ENCODE results near the gene RPL3. TPM values are rescaled to one million over a fixed set of nuclear protein-coding genes. Genes with fewer than 3 reads are reported as not detected.

Gene RPL3
- total and polyA plus RNA-seq, 7 donors = 266 to 1,471 (median 470) TPM

DNA sequence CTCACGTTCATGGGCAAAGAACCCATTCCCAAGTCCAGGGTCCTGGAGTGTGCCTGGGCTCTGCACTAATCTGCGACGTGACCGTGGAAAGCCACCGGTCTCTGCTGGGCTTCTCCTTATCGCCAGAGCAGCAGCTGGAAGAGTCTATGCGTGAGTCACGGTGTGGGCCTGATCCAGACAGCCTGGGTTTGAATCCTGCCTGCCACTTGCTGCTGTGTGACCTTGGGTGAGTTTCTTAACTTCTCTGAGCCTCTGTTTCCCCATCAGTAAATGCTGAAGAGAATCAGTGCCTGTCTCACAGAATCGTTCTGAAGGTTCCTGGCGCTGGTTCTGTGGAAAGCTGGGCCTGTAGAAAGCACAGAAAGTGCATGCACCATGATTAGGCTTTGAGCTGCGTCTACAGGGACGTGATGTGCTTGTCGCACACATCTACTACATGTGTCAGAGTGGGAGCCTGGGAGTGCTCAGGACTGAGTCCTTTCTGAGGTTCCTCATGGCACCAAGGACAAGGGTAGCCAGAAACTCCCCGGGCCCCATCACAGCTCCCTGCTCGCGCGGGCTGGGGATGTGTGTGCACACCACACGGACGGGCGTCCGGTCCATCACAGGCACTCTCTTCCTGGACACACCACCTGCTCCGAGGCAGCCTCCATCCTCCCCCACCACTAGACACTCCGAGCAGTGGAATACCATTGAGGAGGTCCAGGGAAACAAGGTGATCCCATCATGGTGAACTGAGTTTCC is 54.1 kb downstream of the RPL3 start:
- intact Hi-C loops (cut with DNase I) = no loop called here
- 76 to 80% (median 78%) methylated on average over 23 of the region's 23 CpGs for WGBS, 3 donors
- ATAC-seq (peak in 1 of 4 donors; percentile 7), DNase-seq (no peak)
- TF ChIP-seq, protein P1, sequence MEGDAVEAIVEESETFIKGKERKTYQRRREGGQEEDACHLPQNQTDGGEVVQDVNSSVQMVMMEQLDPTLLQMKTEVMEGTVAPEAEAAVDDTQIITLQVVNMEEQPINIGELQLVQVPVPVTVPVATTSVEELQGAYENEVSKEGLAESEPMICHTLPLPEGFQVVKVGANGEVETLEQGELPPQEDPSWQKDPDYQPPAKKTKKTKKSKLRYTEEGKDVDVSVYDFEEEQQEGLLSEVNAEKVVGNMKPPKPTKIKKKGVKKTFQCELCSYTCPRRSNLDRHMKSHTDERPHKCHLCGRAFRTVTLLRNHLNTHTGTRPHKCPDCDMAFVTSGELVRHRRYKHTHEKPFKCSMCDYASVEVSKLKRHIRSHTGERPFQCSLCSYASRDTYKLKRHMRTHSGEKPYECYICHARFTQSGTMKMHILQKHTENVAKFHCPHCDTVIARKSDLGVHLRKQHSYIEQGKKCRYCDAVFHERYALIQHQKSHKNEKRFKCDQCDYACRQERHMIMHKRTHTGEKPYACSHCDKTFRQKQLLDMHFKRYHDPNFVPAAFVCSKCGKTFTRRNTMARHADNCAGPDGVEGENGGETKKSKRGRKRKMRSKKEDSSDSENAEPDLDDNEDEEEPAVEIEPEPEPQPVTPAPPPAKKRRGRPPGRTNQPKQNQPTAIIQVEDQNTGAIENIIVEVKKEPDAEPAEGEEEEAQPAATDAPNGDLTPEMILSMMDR (IDR thresholded peaks at IDR 0.05) = no peak
- Histone ChIP-seq H3K9me3 (no peaks in the 10 kb centered on the region), H3K27me3 (ENCODE audit: insufficient read depth in 3 of 3, low read length in 2 of 3) (no peaks in the 10 kb centered on the region), H3K4me3 (no peak overlapping the region), H3K4me1 (peaks cover 7% of the 10 kb centered on the region), H3K27ac (no peak overlapping the region), H3K36me3 (ENCODE audit: insufficient read depth in 1 of 2, low read depth in 1 of 2) (no peaks in the 10 kb centered on the region)

DNA sequence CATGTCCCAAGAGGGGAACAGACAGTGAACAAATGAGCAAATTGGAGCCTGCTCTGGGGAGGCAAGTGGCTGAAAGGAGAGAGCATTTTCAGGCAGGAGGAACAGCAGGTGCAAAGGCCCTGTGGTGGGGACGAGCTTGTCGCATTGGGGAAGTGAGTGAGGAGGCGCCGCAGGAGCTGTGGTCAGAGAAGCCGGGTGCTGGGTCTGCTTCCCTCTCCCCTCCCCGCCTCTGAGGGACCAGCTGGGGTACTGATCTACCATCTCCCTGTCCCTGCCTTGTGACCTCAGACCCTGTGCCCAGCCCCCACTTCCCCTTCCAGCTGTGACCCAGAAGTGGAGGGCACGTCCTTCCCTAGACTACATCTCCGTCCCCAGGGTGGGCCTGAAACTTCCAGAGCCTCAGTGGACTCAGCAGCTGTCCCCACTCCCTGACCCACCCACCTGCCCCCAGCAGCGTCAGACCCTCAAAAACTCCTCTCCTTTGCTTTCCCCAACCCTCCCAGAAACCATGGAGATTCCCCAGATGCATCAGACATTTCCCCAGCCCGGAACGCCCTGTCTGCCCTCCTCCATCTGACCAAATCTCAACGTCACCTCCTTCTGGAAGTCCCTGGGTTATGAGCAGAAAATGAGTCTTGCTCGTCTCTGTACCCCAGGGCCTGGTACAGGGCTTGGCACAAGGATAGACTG is 54.9 kb downstream of the RPL3 start:
- Histone ChIP-seq H3K4me3 (no peak overlapping the region), H3K27ac (no peak overlapping the region), H3K36me3 (ENCODE audit: insufficient read depth in 1 of 2, low read depth in 1 of 2) (no peaks in the 10 kb centered on the region), H3K4me1 (peaks cover 7% of the 10 kb centered on the region), H3K9me3 (no peaks in the 10 kb centered on the region), H3K27me3 (ENCODE audit: insufficient read depth in 3 of 3, low read length in 2 of 3) (no peaks in the 10 kb centered on the region)
- ATAC-seq = peak in 2 of 4 donors; percentile 31 to 38
- DNase-seq = peak; percentile 56 to 74
- TF ChIP-seq, protein P1 (IDR thresholded peaks at IDR 0.05) = no peak
- intact Hi-C loops (cut with DNase I) = no loop called here
- 80 to 89% (median 84%) methylated on average over 13 of the region's 13 CpGs for WGBS, 3 donors

DNA sequence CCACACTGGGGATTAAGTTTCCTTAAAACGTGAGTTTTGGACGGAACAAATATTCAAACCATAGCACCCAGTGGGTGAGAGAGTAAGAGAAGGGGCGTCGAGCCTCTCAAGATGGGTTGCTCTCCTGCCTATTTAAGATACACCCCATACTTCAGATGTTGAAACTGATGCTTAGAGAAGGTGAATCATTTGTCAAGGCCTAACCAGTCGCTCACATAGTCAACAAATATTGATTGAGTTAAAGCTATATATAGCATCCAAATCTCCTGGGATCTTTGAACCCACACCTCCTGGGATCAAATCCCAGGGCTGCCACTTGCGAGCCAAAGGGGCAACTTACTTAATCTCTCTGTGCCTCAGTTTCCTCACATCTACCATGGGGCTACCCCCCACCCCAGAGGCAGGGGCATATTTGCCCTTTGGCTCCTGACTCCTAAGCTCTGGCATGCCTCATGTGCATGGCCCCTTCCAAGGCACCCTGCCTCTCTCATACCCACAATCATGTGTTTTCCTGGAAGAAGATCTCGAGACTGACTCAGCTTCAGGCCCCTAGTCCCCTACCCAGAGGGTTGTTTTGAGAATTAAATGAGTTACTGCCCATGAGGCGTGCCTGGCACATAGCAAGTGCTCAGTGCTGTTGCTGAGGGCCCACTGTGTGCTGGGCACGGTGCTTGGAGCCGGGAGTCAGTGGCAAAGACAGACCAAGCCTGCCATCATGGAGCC is 55.6 kb downstream of the RPL3 start:
- DNase-seq (no peak), ATAC-seq (no peak)
- TF ChIP-seq, protein P1 (IDR thresholded peaks at IDR 0.05) = no peak
- no peak overlapping the region for H3K27ac ChIP-seq
- peaks cover 3% of the 10 kb centered on the region for H3K4me1 ChIP-seq
- no peaks in the 10 kb centered on the region for H3K36me3 ChIP-seq (ENCODE audit: insufficient read depth in 1 of 2, low read depth in 1 of 2)
- intact Hi-C loops (cut with DNase I) = no loop called here
- H3K27me3 ChIP-seq (ENCODE audit: insufficient read depth in 3 of 3, low read length in 2 of 3) = no peaks in the 10 kb centered on the region
- no peaks in the 10 kb centered on the region for H3K9me3 ChIP-seq
- 88 to 93% (median 90%) methylated on average over 10 of the region's 10 CpGs for WGBS, 3 donors
- no peak overlapping the region for H3K4me3 ChIP-seq

Other genes starting within 250 kb of the RPL3 start
- 1 to 10 TPM; 1.0 to 1.6 (median 1.3) TPM for gene APOBEC3G, start 242.3 kb downstream of the RPL3 start, total RNA-seq
- gene APOBEC3G, start 242.3 kb downstream of the RPL3 start, polyA plus RNA-seq = 1 to 10 TPM in 1 of 3 donors, under 1 TPM in 2; 0.45 to 1.1 (median 0.93) TPM
- not detected for gene APOBEC3H, start 222.4 kb downstream of the RPL3 start, total RNA-seq
- under 1 TPM in 1 of 3 donors, not detected in 2; 0.12 TPM for gene APOBEC3H, start 222.4 kb downstream of the RPL3 start, polyA plus RNA-seq
- gene CBX7, start 166.9 kb downstream of the RPL3 start, total RNA-seq = 10 to 100 TPM; 38.0 to 46.8 (median 39.2) TPM
- gene CBX7, start 166.9 kb downstream of the RPL3 start, polyA plus RNA-seq = 10 to 100 TPM; 12.2 to 52.9 (median 30.5) TPM
- 10 to 100 TPM in 3 of 4 donors, 1 to 10 TPM in 1; 7.5 to 16.4 (median 14.0) TPM for gene PDGFB, start 74.6 kb downstream of the RPL3 start, total RNA-seq
- 10 to 100 TPM in 1 of 3 donors, 1 to 10 TPM in 2; 5.2 to 10.1 (median 5.8) TPM for gene PDGFB, start 74.6 kb downstream of the RPL3 start, polyA plus RNA-seq
- gene SYNGR1, start 30.4 kb upstream of the RPL3 start, total RNA-seq = 10 to 100 TPM; 15.3 to 20.4 (median 16.0) TPM
- 10 to 100 TPM; 28.5 to 39.9 (median 37.1) TPM for gene SYNGR1, start 30.4 kb upstream of the RPL3 start, polyA plus RNA-seq
- gene TAB1, start 80.2 kb upstream of the RPL3 start, total RNA-seq = 10 to 100 TPM in 3 of 4 donors, 1 to 10 TPM in 1; 9.7 to 22.1 (median 17.3) TPM
- gene TAB1, start 80.2 kb upstream of the RPL3 start, polyA plus RNA-seq = 10 to 100 TPM; 10.4 to 17.4 (median 12.8) TPM
- 1 to 10 TPM; 1.4 to 2.2 (median 1.8) TPM for gene MGAT3, start 137.4 kb upstream of the RPL3 start, total RNA-seq
- gene MGAT3, start 137.4 kb upstream of the RPL3 start, polyA plus RNA-seq = under 1 TPM; 0.53 to 0.65 (median 0.56) TPM
- 10 to 100 TPM in 2 of 4 donors, 1 to 10 TPM in 2; 8.6 to 18.7 (median 13.3) TPM for gene MIEF1, start 182.7 kb upstream of the RPL3 start, total RNA-seq
- 10 to 100 TPM in 2 of 3 donors, 1 to 10 TPM in 1; 7.4 to 20.9 (median 14.0) TPM for gene MIEF1, start 182.7 kb upstream of the RPL3 start, polyA plus RNA-seq
- 100 to 1,000 TPM; 246 to 839 (median 408) TPM for gene ATF4, start 200.9 kb upstream of the RPL3 start, total RNA-seq
- gene ATF4, start 200.9 kb upstream of the RPL3 start, polyA plus RNA-seq = 1,000 to 10,000 TPM; 1,006 to 1,369 (median 1,295) TPM
- gene RPS19BP1, start 213.1 kb upstream of the RPL3 start, total RNA-seq = 10 to 100 TPM; 34.0 to 52.6 (median 42.6) TPM
- gene RPS19BP1, start 213.1 kb upstream of the RPL3 start, polyA plus RNA-seq = 100 to 1,000 TPM; 143 to 313 (median 186) TPM

Measured in psoas muscle (tissue), 8 donors.